Placental pericyte (primary cell): ENCODE measurements around the gene CYP4A22. TPM values are rescaled to one million over a fixed set of nuclear protein-coding genes. Genes with fewer than 3 reads are reported as not detected.

Source experiments
- total RNA-seq: library from RNA; depleted of rRNA; stranded (reverse); fragments of >200 nt; gene quantifications from 2 replicates; pipeline ENCODE4 v1.2.3, GENCODE V29; 2012

The CYP4A22 gene
- not detected in 2 replicates for total RNA-seq

DNA sequence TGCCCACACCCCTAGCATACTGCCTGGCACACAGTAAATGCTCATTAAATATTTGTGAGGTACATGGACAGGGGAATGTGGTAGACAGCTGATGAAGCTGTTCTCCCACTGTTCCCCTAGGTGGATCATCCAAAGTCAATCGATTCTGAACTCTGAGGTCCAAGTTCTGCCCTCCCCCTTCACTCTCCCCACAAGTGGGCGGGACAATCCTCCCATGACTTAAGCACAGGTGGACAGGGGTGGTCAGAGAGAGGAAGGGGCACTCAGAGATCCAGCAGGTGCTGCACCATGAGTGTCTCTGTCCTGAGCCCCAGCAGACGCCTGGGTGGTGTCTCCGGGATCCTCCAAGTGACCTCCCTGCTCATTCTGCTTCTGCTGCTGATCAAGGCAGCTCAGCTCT, at the start of gene CYP4A22:
Gene CYP4A22 (plus strand): TSS at position 244 of the 400 bp plus-strand sequence. CDS start 45 bp downstream, at position 289.

GRCh38 chr1:47189844-47190508, 52.7 kb downstream of the CYP4A22 start, which contains the start of gene PDZK1IP1:
Gene PDZK1IP1, minus strand, starts transcription at chr1:47190036. Its CDS starts 104 bp downstream, at chr1:47189932.

Other genes starting within 250 kb of the CYP4A22 start
- gene CYP4A11, start 196.0 kb upstream of the CYP4A22 start, total RNA-seq, result not detected in 2 replicates
- not detected in 2 replicates for gene CYP4X1, start 113.8 kb upstream of the CYP4A22 start, total RNA-seq
- not detected in 2 replicates for gene CYP4Z1, start 70.2 kb upstream of the CYP4A22 start, total RNA-seq
- gene PDZK1IP1, start 52.6 kb downstream of the CYP4A22 start, total RNA-seq, result not detected in 2 replicates
- gene TAL1, start 94.8 kb downstream of the CYP4A22 start, total RNA-seq, result under 0.01 TPM in 1 of 2 replicates, not detected in the other
- 3.9 and 36.8 TPM in 2 replicates for gene STIL, start 176.7 kb downstream of the CYP4A22 start, total RNA-seq
- gene CMPK1, start 196.3 kb downstream of the CYP4A22 start, total RNA-seq, result 63.0 and 103 TPM in 2 replicates